Peyer's patch (tissue), 4 donors: ENCODE data around the gene FGR.

ENCODE experiments used
- CTCF ChIP-seq, 6 experiments: fragments of 450-650 bp in 4 of 6; fragments of 200-600 bp in 2 of 6; sonication (generic) in 1 of 6; IDR thresholded peaks; one replicate each; pipeline ENCODE4 v1.5.1; 2017 to 2019; ENCODE audit warnings: antibody characterized with exemption in 6 of 6, mild to moderate bottlenecking in 3 of 6, moderate library complexity in 1 of 6
- POLR2A ChIP-seq, 2 donors: fragments of 450-650 bp; IDR thresholded peaks; one replicate each; pipeline ENCODE4 v1.5.1; 2017; ENCODE audit warnings: antibody characterized with exemption in 2 of 2, mild to moderate bottlenecking in 2 of 2, moderate library complexity in 2 of 2

DNA sequence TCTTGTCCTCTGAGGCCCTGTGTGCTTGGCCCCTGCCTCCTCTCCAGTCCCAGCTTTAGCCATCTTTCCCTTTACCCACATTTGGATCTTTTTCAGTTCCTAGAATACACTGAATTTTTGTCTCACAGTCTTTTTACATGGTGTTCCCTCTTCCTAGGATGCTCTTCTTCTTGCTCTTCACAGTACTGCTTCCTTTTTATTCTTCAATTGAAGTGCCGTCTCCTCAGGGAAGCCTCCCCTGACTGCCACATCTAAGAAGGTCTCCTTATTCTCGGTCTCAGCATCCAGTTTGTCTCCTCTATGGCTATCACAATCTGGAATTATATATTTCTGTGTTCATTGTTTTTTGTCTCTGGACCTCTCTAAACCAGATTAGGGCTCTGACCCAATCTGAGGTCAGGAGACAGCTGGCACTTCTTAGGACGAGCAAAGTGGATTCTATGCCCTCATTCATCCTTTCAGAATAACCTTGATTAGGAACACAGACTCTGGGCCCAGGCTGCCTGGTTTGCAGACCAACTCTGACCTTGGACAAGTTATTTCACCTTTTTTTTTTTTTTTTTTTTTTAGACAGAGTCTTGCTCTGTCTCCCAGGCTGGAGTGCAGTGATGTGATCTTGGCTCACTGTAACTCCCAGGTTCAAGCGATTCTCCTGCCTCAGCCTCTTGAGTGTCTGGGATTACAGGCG lies 3.2 kb upstream of the FGR start:
- TF ChIP-seq POLR2A (IDR thresholded peaks at IDR 0.05): no peak
- no peak for TF ChIP-seq CTCF (IDR thresholded peaks at IDR 0.05)
